WTC11 (cell line): ENCODE measurements around the gene ANKRD11. TPM values are rescaled to one million over a fixed set of nuclear protein-coding genes. Genes with fewer than 3 reads are reported as not detected.

ENCODE experiments used
- ATF1 ChIP-seq: sonication (generic); formaldehyde crosslinking; IDR thresholded peaks from 2 replicates; pipeline ENCODE4 v1.8.1; 2023; ENCODE audit warnings: mild to moderate bottlenecking, moderate library complexity, missing genetic modification reagents
- CBFB ChIP-seq: sonication (generic); formaldehyde crosslinking; IDR thresholded peaks from 2 replicates; pipeline ENCODE4 v1.8.1; 2022; ENCODE audit warnings: mild to moderate bottlenecking, low read depth, missing genetic modification reagents
- CREB1 ChIP-seq: sonication (generic); formaldehyde crosslinking; IDR thresholded peaks from 2 replicates; pipeline ENCODE4 v1.8.0; 2023; ENCODE audit warnings: mild to moderate bottlenecking, missing genetic modification reagents
- CREM ChIP-seq: sonication (generic); formaldehyde crosslinking; IDR thresholded peaks from 2 replicates; pipeline ENCODE4 v1.8.1; 2022; ENCODE audit warnings: mild to moderate bottlenecking, missing genetic modification reagents, moderate library complexity
- ELF4 ChIP-seq: sonication (generic); formaldehyde crosslinking; IDR thresholded peaks from 2 replicates; pipeline ENCODE4 v1.8.1; 2022; ENCODE audit warnings: low read depth, mild to moderate bottlenecking, moderate library complexity, missing genetic modification reagents
- FOXK1 ChIP-seq: sonication (generic); formaldehyde crosslinking; IDR thresholded peaks from 2 replicates; pipeline ENCODE4 v1.8.0; 2022; ENCODE audit warnings: mild to moderate bottlenecking, moderate library complexity, missing genetic modification reagents
- FOXP1 ChIP-seq: sonication (generic); formaldehyde crosslinking; IDR thresholded peaks from 2 replicates; pipeline ENCODE4 v1.8.0; 2022; ENCODE audit warnings: missing genetic modification reagents, mild to moderate bottlenecking, moderate library complexity, borderline replicate concordance
- GTF2I ChIP-seq: fragments of 250-450 bp; sonication (Bioruptor Pico); conservative IDR thresholded peaks from 2 replicates; pipeline ENCODE4 v1.4.0; 2021; ENCODE audit warnings: mild to moderate bottlenecking
- KAT7 ChIP-seq: sonication (generic); formaldehyde crosslinking; IDR thresholded peaks from 2 replicates; pipeline ENCODE4 v1.8.1; 2023; ENCODE audit warnings: missing genetic modification reagents, mild to moderate bottlenecking, borderline replicate concordance
- MXD4 ChIP-seq: fragments of 250-450 bp; sonication (Bioruptor Pico); IDR thresholded peaks from 2 replicates; pipeline ENCODE4 v1.8.0; 2021; ENCODE audit warnings: mild to moderate bottlenecking, moderate library complexity, borderline replicate concordance
- MYBL2 ChIP-seq: sonication (generic); formaldehyde crosslinking; IDR thresholded peaks from 2 replicates; pipeline ENCODE4 v1.8.1; 2023; ENCODE audit warnings: mild to moderate bottlenecking, moderate library complexity, missing genetic modification reagents
- NFE2L1 ChIP-seq: sonication (generic); formaldehyde crosslinking; IDR thresholded peaks from 2 replicates; pipeline ENCODE4 v1.8.1; 2023; ENCODE audit warnings: missing genetic modification reagents
- NR2C2 ChIP-seq: sonication (generic); formaldehyde crosslinking; IDR thresholded peaks from 2 replicates; pipeline ENCODE4 v1.8.0; 2022; ENCODE audit warnings: mild to moderate bottlenecking, missing genetic modification reagents
- NR3C1 ChIP-seq: sonication (generic); formaldehyde crosslinking; conservative IDR thresholded peaks from 2 replicates; pipeline ENCODE4 v1.8.1; 2023; ENCODE audit warnings: low read depth, mild to moderate bottlenecking, missing genetic modification reagents
- SMAD3 ChIP-seq: sonication (generic); formaldehyde crosslinking; IDR thresholded peaks from 2 replicates; pipeline ENCODE4 v1.8.0; 2022; ENCODE audit warnings: missing genetic modification reagents, mild to moderate bottlenecking, borderline replicate concordance
- ZNF423 ChIP-seq: fragments of 250-450 bp; sonication (Bioruptor Pico); IDR thresholded peaks from 2 replicates; pipeline ENCODE4 v2.1.2; 2022; ENCODE audit warnings: mild to moderate bottlenecking, moderate library complexity
- total RNA-seq: library from RNA; stranded (reverse); gene quantifications from 3 replicates; pipeline ENCODE4 v1.2.3, GENCODE V29; 2021
- TF ChIP-seq, protein P1 (sequence below): sonication (generic); formaldehyde crosslinking; IDR thresholded peaks from 2 replicates; pipeline ENCODE4 v1.8.1; 2023; ENCODE audit warnings: mild to moderate bottlenecking, missing genetic modification reagents
- TF ChIP-seq, protein P2 (sequence below): fragments of 250-450 bp; sonication (Bioruptor Pico); IDR thresholded peaks from 2 replicates; pipeline ENCODE4 v1.8.0; 2021; ENCODE audit warnings: mild to moderate bottlenecking
- TF ChIP-seq, protein P3 (sequence below): sonication (generic); formaldehyde crosslinking; IDR thresholded peaks from 2 replicates; pipeline ENCODE4 v1.8.0; 2022; ENCODE audit warnings: mild to moderate bottlenecking, missing genetic modification reagents
- TF ChIP-seq, protein P4 (sequence below): sonication (generic); formaldehyde crosslinking; IDR thresholded peaks from 2 replicates; pipeline ENCODE4 v1.8.0; 2022; ENCODE audit warnings: mild to moderate bottlenecking, missing genetic modification reagents
- TF ChIP-seq, protein P5 (sequence below): sonication (generic); formaldehyde crosslinking; IDR thresholded peaks from 2 replicates; pipeline ENCODE4 v1.8.1; 2022; ENCODE audit warnings: missing genetic modification reagents, borderline replicate concordance
- TF ChIP-seq, protein P6 (sequence below): sonication (generic); formaldehyde crosslinking; IDR thresholded peaks from 2 replicates; pipeline ENCODE4 v1.8.1; 2022; ENCODE audit warnings: mild to moderate bottlenecking, moderate library complexity, missing genetic modification reagents
- TF ChIP-seq, protein P7 (sequence below): fragments of 200-600 bp; IDR thresholded peaks from 2 replicates; pipeline ENCODE4 v1.8.0; 2022; ENCODE audit warnings: antibody characterized with exemption
- TF ChIP-seq, protein P8 (sequence below): sonication (generic); formaldehyde crosslinking; IDR thresholded peaks from 2 replicates; pipeline ENCODE4 v1.8.1; 2022; ENCODE audit warnings: low read depth, mild to moderate bottlenecking, moderate library complexity, missing genetic modification reagents, borderline replicate concordance
- TF ChIP-seq, protein P9 (sequence below): sonication (generic); formaldehyde crosslinking; IDR thresholded peaks from 2 replicates; pipeline ENCODE4 v1.8.1; 2023; ENCODE audit warnings: mild to moderate bottlenecking, missing genetic modification reagents, moderate library complexity

The ANKRD11 gene
- total RNA-seq, 1 experiment from 2014 or later: 184 TPM

DNA sequence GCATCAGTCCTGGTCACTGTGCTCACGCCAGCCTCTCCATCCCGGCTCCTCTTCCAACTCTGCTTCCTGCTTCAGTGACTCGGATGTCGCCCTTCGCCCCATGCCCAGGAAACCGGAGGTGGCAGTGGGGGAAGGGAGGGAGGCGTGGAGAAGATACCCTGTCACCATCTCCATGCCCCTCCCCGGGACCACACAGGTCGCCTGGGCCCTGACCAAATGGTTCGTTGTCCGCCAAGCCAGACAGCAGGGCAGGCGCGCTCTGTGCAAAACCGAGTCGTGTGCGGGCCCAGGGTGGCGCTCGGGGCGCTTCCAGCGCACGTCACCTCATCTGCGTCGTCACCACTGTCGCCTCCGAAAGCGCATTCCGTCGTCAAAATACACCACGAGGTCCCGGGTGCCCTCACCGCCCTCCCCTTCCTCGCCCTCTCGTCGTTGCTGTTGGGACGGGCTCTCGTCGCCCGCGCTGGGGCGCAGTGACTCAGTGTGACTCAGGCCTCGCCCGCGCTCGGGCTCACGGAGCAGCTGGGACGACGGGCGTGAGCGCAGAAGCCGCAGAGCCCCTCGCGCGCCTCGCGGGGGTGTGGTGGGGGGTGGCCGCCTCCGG, 233.6 kb downstream of the ANKRD11 start (continued):
- TF ChIP-seq ELF4 (CRISPR knock-in tag) (no peak), CREM (CRISPR knock-in tag) (no peak), SMAD3 (CRISPR knock-in tag) (no peak; the same call in 1 of the 2 replicates), NFE2L1 (peak; percentile 38; the same call in 1 of the 2 replicates), FOXP1 (peak; percentile 79; the same call in 1 of the 2 replicates), GTF2I (CRISPR knock-in tag) (no peak), NR3C1 (CRISPR knock-in tag) (no peak), NR2C2 (CRISPR knock-in tag) (no peak), ATF1 (CRISPR knock-in tag) (no peak), KAT7 (CRISPR knock-in tag) (no peak), ZNF423 (CRISPR knock-in tag) (no peak), MYBL2 (no peak), CBFB (CRISPR knock-in tag) (no peak), MXD4 (CRISPR knock-in tag) (no peak), FOXK1 (0 out of 2 replicates have a peak, but pooled peaks have one; percentile 57), CREB1 (CRISPR knock-in tag) (no peak)
- TF ChIP-seq, protein P1, sequence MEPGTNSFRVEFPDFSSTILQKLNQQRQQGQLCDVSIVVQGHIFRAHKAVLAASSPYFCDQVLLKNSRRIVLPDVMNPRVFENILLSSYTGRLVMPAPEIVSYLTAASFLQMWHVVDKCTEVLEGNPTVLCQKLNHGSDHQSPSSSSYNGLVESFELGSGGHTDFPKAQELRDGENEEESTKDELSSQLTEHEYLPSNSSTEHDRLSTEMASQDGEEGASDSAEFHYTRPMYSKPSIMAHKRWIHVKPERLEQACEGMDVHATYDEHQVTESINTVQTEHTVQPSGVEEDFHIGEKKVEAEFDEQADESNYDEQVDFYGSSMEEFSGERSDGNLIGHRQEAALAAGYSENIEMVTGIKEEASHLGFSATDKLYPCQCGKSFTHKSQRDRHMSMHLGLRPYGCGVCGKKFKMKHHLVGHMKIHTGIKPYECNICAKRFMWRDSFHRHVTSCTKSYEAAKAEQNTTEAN (CRISPR knock-in tag): no peak
- TF ChIP-seq, protein P2, sequence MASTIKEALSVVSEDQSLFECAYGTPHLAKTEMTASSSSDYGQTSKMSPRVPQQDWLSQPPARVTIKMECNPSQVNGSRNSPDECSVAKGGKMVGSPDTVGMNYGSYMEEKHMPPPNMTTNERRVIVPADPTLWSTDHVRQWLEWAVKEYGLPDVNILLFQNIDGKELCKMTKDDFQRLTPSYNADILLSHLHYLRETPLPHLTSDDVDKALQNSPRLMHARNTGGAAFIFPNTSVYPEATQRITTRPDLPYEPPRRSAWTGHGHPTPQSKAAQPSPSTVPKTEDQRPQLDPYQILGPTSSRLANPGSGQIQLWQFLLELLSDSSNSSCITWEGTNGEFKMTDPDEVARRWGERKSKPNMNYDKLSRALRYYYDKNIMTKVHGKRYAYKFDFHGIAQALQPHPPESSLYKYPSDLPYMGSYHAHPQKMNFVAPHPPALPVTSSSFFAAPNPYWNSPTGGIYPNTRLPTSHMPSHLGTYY: no peak
- TF ChIP-seq, protein P3, sequence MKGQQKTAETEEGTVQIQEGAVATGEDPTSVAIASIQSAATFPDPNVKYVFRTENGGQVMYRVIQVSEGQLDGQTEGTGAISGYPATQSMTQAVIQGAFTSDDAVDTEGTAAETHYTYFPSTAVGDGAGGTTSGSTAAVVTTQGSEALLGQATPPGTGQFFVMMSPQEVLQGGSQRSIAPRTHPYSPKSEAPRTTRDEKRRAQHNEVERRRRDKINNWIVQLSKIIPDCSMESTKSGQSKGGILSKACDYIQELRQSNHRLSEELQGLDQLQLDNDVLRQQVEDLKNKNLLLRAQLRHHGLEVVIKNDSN (CRISPR knock-in tag): peak; percentile 50; the same call in 1 of the 2 replicates
- TF ChIP-seq, protein P4, sequence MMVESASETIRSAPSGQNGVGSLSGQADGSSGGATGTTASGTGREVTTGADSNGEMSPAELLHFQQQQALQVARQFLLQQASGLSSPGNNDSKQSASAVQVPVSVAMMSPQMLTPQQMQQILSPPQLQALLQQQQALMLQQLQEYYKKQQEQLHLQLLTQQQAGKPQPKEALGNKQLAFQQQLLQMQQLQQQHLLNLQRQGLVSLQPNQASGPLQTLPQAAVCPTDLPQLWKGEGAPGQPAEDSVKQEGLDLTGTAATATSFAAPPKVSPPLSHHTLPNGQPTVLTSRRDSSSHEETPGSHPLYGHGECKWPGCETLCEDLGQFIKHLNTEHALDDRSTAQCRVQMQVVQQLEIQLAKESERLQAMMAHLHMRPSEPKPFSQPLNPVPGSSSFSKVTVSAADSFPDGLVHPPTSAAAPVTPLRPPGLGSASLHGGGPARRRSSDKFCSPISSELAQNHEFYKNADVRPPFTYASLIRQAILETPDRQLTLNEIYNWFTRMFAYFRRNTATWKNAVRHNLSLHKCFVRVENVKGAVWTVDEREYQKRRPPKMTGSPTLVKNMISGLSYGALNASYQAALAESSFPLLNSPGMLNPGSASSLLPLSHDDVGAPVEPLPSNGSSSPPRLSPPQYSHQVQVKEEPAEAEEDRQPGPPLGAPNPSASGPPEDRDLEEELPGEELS (CRISPR knock-in tag): peak; percentile 57; the same call in 1 of the 2 replicates
- TF ChIP-seq, protein P5, sequence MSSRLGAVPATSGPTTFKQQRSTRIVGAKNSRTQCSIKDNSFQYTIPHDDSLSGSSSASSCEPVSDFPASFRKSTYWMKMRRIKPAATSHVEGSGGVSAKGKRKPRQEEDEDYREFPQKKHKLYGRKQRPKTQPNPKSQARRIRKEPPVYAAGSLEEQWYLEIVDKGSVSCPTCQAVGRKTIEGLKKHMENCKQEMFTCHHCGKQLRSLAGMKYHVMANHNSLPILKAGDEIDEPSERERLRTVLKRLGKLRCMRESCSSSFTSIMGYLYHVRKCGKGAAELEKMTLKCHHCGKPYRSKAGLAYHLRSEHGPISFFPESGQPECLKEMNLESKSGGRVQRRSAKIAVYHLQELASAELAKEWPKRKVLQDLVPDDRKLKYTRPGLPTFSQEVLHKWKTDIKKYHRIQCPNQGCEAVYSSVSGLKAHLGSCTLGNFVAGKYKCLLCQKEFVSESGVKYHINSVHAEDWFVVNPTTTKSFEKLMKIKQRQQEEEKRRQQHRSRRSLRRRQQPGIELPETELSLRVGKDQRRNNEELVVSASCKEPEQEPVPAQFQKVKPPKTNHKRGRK (CRISPR knock-in tag): no peak
- TF ChIP-seq, protein P6, sequence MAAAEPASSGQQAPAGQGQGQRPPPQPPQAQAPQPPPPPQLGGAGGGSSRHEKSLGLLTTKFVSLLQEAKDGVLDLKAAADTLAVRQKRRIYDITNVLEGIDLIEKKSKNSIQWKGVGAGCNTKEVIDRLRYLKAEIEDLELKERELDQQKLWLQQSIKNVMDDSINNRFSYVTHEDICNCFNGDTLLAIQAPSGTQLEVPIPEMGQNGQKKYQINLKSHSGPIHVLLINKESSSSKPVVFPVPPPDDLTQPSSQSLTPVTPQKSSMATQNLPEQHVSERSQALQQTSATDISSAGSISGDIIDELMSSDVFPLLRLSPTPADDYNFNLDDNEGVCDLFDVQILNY (CRISPR knock-in tag): no peak
- TF ChIP-seq, protein P7, sequence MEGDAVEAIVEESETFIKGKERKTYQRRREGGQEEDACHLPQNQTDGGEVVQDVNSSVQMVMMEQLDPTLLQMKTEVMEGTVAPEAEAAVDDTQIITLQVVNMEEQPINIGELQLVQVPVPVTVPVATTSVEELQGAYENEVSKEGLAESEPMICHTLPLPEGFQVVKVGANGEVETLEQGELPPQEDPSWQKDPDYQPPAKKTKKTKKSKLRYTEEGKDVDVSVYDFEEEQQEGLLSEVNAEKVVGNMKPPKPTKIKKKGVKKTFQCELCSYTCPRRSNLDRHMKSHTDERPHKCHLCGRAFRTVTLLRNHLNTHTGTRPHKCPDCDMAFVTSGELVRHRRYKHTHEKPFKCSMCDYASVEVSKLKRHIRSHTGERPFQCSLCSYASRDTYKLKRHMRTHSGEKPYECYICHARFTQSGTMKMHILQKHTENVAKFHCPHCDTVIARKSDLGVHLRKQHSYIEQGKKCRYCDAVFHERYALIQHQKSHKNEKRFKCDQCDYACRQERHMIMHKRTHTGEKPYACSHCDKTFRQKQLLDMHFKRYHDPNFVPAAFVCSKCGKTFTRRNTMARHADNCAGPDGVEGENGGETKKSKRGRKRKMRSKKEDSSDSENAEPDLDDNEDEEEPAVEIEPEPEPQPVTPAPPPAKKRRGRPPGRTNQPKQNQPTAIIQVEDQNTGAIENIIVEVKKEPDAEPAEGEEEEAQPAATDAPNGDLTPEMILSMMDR: no peak
- TF ChIP-seq, protein P8, sequence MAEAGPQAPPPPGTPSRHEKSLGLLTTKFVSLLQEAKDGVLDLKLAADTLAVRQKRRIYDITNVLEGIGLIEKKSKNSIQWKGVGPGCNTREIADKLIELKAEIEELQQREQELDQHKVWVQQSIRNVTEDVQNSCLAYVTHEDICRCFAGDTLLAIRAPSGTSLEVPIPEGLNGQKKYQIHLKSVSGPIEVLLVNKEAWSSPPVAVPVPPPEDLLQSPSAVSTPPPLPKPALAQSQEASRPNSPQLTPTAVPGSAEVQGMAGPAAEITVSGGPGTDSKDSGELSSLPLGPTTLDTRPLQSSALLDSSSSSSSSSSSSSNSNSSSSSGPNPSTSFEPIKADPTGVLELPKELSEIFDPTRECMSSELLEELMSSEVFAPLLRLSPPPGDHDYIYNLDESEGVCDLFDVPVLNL: peak; percentile 41; the same call in 1 of the 2 replicates
- TF ChIP-seq, protein P9, sequence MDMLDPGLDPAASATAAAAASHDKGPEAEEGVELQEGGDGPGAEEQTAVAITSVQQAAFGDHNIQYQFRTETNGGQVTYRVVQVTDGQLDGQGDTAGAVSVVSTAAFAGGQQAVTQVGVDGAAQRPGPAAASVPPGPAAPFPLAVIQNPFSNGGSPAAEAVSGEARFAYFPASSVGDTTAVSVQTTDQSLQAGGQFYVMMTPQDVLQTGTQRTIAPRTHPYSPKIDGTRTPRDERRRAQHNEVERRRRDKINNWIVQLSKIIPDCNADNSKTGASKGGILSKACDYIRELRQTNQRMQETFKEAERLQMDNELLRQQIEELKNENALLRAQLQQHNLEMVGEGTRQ (CRISPR knock-in tag): no peak
